ENCODE results near the gene CCDC88C. TPM values are rescaled to one million over a fixed set of nuclear protein-coding genes. Genes with fewer than 3 reads are reported as not detected.

Gene CCDC88C
- total RNA-seq, 2 donors from 2014 or later: 32.5 to 54.4 TPM

DNA sequence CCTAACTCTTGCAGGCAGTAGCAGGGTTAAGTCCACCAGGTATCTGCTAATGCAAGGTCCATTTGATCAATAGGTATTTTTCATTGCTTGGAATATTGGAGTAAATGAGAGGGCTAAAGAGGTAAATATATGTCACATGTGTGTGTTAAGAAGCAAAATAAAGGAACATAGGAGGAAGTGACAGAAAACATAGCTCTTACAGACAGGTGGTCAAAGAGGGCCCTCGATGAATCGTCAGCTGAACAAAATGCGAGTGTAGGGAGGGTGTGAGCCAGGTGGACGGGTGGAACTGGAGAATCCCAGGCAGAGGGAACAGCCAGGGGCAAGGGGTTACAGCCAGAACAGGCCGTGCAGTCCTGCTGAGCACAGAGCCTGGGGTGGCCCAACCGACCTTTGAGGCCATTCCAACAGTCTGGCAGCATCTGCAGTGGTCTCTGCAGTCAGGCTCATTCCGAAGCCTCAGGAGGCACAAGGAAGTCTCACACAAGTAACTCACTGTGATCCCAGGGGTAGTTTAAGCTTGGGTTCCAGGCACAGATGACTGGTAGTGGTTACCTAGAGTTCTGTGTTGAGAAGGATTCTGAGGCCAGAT lies 43.2 kb downstream of the CCDC88C start:
- peaks cover 50% of the 10 kb centered on the region for H3K4me1 ChIP-seq (replicated peaks)
- no peak for DNase-seq (ENCODE audit: low spot score)
- 54% methylated on average over 7 of the region's 7 CpGs for WGBS
- no peaks in the 10 kb centered on the region for H3K36me3 ChIP-seq
- no peak overlapping the region for H3K4me3 ChIP-seq
- no peak for TF ChIP-seq POLR2AphosphoS5 (IDR thresholded peaks at IDR 0.05)
- no peak for TF ChIP-seq POLR2A (IDR thresholded peaks at IDR 0.05)
- H3K27me3 ChIP-seq (replicated peaks; ENCODE audit: insufficient read depth): no peaks in the 10 kb centered on the region
- H3K9me3 ChIP-seq: no peaks in the 10 kb centered on the region
- intact Hi-C loops (cut with DNase I): no loop called here
- H3K27ac ChIP-seq: peak overlapping the region in 1 of 2 donors; percentile 6

DNA sequence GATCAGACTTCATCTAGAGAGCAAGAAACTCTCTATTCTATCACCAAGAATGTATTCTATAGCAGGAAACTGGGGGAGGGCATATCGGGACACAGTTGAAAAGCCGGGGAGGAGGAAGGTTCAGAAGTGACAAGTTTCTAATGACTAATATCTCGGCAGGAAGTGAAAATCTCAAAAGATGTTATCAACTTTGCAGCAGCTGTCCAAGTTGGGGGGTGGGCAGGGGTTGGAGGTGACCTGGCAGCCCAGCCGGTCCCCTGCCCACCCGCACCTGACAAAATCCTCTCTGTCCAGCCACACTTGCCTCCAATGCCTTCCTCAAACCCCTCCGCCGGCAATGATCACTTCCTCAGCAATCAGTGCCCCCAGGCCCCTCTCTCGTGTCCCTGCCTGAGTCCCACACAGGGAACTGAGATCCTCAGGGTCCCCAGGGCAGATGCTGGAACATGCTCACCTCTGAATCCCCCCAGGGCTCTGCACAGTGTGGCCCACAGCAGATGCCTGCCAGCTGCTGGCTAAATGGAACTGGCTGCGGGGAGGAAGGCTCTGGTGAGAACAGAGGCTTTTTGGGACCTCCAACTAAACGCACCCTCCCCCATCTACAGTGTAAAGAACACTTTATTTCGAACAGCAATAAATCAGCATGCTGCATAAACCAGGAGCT lies 43.9 kb downstream of the CCDC88C start:
- intact Hi-C loops (cut with DNase I): no loop called here
- no peaks in the 10 kb centered on the region for H3K27me3 ChIP-seq (replicated peaks; ENCODE audit: insufficient read depth)
- H3K36me3 ChIP-seq: no peaks in the 10 kb centered on the region
- DNase-seq (ENCODE audit: low spot score): no peak
- H3K4me1 ChIP-seq (replicated peaks): peaks cover 44% of the 10 kb centered on the region
- H3K9me3 ChIP-seq: no peaks in the 10 kb centered on the region
- H3K27ac ChIP-seq: peak overlapping the region in 1 of 2 donors; percentile 11
- 26% methylated on average over 11 of the region's 11 CpGs for WGBS
- TF ChIP-seq, protein P1, sequence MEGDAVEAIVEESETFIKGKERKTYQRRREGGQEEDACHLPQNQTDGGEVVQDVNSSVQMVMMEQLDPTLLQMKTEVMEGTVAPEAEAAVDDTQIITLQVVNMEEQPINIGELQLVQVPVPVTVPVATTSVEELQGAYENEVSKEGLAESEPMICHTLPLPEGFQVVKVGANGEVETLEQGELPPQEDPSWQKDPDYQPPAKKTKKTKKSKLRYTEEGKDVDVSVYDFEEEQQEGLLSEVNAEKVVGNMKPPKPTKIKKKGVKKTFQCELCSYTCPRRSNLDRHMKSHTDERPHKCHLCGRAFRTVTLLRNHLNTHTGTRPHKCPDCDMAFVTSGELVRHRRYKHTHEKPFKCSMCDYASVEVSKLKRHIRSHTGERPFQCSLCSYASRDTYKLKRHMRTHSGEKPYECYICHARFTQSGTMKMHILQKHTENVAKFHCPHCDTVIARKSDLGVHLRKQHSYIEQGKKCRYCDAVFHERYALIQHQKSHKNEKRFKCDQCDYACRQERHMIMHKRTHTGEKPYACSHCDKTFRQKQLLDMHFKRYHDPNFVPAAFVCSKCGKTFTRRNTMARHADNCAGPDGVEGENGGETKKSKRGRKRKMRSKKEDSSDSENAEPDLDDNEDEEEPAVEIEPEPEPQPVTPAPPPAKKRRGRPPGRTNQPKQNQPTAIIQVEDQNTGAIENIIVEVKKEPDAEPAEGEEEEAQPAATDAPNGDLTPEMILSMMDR (IDR thresholded peaks at IDR 0.05): no peak
- TF ChIP-seq POLR2AphosphoS5 (IDR thresholded peaks at IDR 0.05) (no peak), POLR2A (IDR thresholded peaks at IDR 0.05) (no peak)
- no peak overlapping the region for H3K4me3 ChIP-seq

DNA sequence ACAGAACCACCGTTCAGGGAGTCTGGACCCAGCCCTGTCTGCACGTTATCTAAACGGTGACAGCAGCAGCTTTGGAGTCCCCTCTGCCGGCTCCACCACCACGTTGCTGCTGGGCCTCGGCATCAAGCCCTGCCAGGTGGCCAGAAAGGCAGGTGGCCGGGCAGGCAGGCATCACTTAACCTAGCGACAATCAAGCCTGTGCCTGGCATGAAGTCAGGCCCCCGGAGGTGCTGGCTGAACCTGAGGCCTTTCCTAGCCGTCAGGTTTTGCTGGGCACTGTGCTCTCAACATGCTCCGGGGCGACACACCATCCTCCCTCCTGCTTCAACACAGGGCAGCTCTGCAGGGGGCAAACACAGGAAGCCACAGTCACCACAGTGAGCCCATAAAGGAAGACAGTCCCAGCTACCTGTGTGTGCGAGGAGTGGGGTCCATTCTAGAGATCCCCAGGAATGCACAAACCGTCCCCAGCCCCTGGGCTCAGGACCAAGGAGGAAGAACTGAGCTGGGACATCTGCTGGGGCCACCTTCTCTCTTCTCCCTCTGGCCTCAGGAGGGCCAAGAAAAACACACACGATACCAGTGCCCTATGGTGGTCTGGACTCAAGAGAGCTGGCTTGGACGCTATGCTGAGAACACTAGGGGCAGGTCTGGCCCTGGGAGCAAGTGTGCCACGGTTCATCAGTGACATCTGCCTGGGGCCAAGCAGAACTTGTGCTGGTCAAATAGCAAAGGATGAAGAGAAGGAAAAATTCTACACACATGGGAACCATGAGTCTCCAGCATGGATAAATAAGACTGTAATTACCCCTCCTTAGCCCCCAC lies 44.7 kb downstream of the CCDC88C start:
- Histone ChIP-seq H3K27me3 (replicated peaks; ENCODE audit: insufficient read depth) (no peaks in the 10 kb centered on the region), H3K27ac (peak overlapping the region in 1 of 2 donors; percentile 15), H3K4me3 (no peak overlapping the region), H3K9me3 (no peaks in the 10 kb centered on the region), H3K36me3 (no peaks in the 10 kb centered on the region), H3K4me1 (replicated peaks) (peaks cover 41% of the 10 kb centered on the region)
- TF ChIP-seq POLR2AphosphoS5 (IDR thresholded peaks at IDR 0.05): no peak
- no peak for TF ChIP-seq POLR2A (IDR thresholded peaks at IDR 0.05)
- TF ChIP-seq, protein P1 (IDR thresholded peaks at IDR 0.05): no peak
- WGBS: 32% methylated on average over 17 of the region's 17 CpGs
- no peak for DNase-seq (ENCODE audit: low spot score)
- intact Hi-C loops (cut with DNase I): no loop called here

DNA sequence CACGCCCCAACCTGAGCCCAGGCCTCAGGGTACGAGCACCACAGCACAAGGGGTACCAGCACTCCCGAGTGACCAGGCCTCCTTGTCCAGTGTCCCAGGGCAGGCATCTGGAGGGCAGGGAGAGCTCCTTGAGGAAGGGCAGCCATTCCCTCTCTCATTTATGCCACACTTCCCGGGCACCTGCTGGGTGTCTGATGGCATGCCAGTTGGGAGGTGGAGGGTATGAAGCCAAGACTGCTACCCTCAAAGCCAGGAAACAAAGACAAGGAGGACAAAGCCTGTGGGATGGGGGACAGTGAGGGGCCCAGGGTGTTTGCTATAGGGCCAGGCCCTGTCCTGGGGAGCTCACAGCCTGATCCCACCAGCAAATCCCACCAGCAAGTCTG lies 45.6 kb downstream of the CCDC88C start:
- Histone ChIP-seq H3K4me3 (no peak overlapping the region), H3K9me3 (no peaks in the 10 kb centered on the region), H3K36me3 (no peaks in the 10 kb centered on the region), H3K4me1 (replicated peaks) (peaks cover 41% of the 10 kb centered on the region), H3K27ac (peak overlapping the region; percentile 80), H3K27me3 (replicated peaks; ENCODE audit: insufficient read depth) (no peaks in the 10 kb centered on the region)
- intact Hi-C loops (cut with DNase I): no loop called here
- TF ChIP-seq POLR2A (IDR thresholded peaks at IDR 0.05) (no peak), POLR2AphosphoS5 (IDR thresholded peaks at IDR 0.05) (no peak)
- TF ChIP-seq, protein P1 (IDR thresholded peaks at IDR 0.05): no peak
- 83% methylated on average over 4 of the region's 4 CpGs for WGBS
- DNase-seq (ENCODE audit: low spot score): no peak

All from prostate gland (tissue), 2 donors.